ENCODE results near the gene UGT1A6. TPM values are rescaled to one million over a fixed set of nuclear protein-coding genes. Genes with fewer than 3 reads are reported as not detected.

Gene UGT1A6
- total and polyA plus RNA-seq, 2 of the 13 experiments (the other 11 are each of a cell fraction or from before 2014, with no cell fraction given) = 0.25 TPM; not detected in 1

DNA sequence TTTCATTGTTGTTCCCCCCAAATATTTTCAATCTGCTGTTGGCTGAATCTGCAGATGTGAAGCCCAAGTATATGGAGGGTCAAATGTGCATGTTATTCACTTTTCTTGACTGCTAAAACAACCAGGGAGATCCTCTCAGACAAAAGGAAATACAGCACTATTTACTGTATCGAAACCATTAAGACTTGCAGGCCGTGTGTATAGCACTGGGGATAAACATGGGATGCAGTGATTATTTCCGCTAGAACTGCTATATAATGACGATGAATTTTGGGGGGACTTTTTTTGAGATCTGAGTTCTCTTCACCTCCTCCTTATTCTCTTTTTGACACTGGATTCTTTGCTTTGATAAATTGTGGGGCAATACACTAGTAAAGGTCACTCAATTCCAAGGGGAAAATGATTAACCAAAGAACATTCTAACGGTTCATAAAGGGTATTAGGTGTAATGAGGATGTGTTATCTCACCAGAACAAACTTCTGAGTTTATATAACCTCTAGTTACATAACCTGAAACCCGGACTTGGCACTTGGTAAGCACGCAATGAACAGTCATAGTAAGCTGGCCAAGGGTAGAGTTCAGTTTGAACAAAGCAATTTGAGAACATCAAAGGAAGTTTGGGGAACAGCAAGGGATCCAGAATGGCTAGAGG, 63.9 kb downstream of the UGT1A6 start (continued):
- TF ChIP-seq ARNTL (CRISPR knock-in tag; IDR thresholded peaks at IDR 0.05) = peak; percentile 84; the same call in 1 of the 2 replicates
- TF ChIP-seq ZNF44 (CRISPR knock-in tag; IDR thresholded peaks at IDR 0.05) = no peak
- no peak for TF ChIP-seq AGO2 (optimal IDR thresholded peaks at IDR 0.05; ENCODE audit: low read depth, low read length)
- TF ChIP-seq, protein P1, sequence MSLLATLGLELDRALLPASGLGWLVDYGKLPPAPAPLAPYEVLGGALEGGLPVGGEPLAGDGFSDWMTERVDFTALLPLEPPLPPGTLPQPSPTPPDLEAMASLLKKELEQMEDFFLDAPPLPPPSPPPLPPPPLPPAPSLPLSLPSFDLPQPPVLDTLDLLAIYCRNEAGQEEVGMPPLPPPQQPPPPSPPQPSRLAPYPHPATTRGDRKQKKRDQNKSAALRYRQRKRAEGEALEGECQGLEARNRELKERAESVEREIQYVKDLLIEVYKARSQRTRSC (CRISPR knock-in tag; IDR thresholded peaks at IDR 0.05; ENCODE audit: low read depth) = no peak
- TF ChIP-seq, protein P2, sequence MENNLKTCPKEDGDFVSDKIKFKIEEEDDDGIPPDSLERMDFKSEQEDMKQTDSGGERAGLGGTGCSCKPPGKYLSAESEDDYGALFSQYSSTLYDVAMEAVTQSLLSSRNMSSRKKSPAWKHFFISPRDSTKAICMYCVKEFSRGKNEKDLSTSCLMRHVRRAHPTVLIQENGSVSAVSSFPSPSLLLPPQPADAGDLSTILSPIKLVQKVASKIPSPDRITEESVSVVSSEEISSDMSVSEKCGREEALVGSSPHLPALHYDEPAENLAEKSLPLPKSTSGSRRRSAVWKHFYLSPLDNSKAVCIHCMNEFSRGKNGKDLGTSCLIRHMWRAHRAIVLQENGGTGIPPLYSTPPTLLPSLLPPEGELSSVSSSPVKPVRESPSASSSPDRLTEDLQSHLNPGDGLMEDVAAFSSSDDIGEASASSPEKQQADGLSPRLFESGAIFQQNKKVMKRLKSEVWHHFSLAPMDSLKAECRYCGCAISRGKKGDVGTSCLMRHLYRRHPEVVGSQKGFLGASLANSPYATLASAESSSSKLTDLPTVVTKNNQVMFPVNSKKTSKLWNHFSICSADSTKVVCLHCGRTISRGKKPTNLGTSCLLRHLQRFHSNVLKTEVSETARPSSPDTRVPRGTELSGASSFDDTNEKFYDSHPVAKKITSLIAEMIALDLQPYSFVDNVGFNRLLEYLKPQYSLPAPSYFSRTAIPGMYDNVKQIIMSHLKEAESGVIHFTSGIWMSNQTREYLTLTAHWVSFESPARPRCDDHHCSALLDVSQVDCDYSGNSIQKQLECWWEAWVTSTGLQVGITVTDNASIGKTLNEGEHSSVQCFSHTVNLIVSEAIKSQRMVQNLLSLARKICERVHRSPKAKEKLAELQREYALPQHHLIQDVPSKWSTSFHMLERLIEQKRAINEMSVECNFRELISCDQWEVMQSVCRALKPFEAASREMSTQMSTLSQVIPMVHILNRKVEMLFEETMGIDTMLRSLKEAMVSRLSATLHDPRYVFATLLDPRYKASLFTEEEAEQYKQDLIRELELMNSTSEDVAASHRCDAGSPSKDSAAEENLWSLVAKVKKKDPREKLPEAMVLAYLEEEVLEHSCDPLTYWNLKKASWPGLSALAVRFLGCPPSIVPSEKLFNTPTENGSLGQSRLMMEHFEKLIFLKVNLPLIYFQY (CRISPR knock-in tag; IDR thresholded peaks at IDR 0.05; ENCODE audit: borderline replicate concordance) = peak; percentile 73; the same call in 1 of the 2 replicates
- TF ChIP-seq ZNF678 (CRISPR knock-in tag; IDR thresholded peaks at IDR 0.05) = no peak
- TF ChIP-seq MAF1 (CRISPR knock-in tag; IDR thresholded peaks at IDR 0.05; ENCODE audit: borderline replicate concordance) = no peak
- TF ChIP-seq, protein P3, sequence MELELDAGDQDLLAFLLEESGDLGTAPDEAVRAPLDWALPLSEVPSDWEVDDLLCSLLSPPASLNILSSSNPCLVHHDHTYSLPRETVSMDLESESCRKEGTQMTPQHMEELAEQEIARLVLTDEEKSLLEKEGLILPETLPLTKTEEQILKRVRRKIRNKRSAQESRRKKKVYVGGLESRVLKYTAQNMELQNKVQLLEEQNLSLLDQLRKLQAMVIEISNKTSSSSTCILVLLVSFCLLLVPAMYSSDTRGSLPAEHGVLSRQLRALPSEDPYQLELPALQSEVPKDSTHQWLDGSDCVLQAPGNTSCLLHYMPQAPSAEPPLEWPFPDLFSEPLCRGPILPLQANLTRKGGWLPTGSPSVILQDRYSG (CRISPR knock-in tag; IDR thresholded peaks at IDR 0.05) = no peak
- TF ChIP-seq ZNF747 (CRISPR knock-in tag; IDR thresholded peaks at IDR 0.05; ENCODE audit: borderline replicate concordance) = peak; percentile 85; the same call in 1 of the 2 replicates
- TF ChIP-seq CEBPB (IDR thresholded peaks at IDR 0.05; ENCODE audit: borderline replicate concordance, low read depth, low read length) = peak; percentile 82; the same call in 1 of the 2 replicates
- TF ChIP-seq ZFY (CRISPR knock-in tag; IDR thresholded peaks at IDR 0.05) = no peak
- no peak for TF ChIP-seq RARG (CRISPR knock-in tag; IDR thresholded peaks at IDR 0.05; ENCODE audit: low read depth)
- peak; percentile 94 for TF ChIP-seq SKI (IDR thresholded peaks at IDR 0.05; ENCODE audit: partially characterized antibody)
- TF ChIP-seq ZNF674 (CRISPR knock-in tag; IDR thresholded peaks at IDR 0.05; ENCODE audit: low read depth) = no peak
- 0 out of 2 replicates have a peak, but pooled peaks have one; percentile 44 for TF ChIP-seq ATF7-NPFF (CRISPR knock-in tag; IDR thresholded peaks at IDR 0.05; ENCODE audit: low read depth)
- TF ChIP-seq, protein P4, sequence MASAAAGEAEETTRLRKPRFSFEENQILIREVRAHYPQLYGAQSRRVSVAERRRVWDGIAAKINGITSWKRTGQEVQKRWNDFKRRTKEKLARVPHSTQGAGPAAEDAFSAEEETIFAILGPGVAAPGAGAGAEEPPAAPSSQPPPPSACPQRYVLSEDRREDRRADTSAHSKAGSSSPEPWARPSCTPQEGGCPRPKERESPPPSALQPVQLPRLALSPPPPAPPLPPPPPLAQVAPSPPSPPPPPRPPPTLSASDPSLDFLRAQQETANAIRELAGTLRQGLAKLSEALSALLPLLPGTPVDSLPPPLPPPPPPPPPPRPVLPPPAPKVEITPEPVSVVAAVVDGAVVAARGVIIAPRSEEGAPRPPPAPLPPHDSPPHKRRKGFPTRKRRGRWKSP (CRISPR knock-in tag; IDR thresholded peaks at IDR 0.05) = peak; percentile 60; the same call in 1 of the 2 replicates
- TF ChIP-seq, protein P5, sequence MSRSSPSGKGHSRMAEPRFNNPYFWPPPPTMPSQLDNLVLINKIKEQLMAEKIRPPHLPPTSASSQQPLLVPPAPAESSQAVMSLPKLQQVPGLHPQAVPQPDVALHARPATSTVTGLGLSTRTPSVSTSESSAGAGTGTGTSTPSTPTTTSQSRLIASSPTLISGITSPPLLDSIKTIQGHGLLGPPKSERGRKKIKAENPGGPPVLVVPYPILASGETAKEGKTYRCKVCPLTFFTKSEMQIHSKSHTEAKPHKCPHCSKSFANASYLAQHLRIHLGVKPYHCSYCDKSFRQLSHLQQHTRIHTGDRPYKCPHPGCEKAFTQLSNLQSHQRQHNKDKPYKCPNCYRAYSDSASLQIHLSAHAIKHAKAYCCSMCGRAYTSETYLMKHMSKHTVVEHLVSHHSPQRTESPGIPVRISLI (CRISPR knock-in tag; IDR thresholded peaks at IDR 0.05; ENCODE audit: borderline replicate concordance) = no peak
- TF ChIP-seq SRSF4 (IDR thresholded peaks at IDR 0.05; ENCODE audit: low read depth, low read length, poor library complexity, severe bottlenecking) = no peak
- no peak for TF ChIP-seq RFXAP (CRISPR knock-in tag; IDR thresholded peaks at IDR 0.05; ENCODE audit: borderline replicate concordance)
- TF ChIP-seq ZNF549 (CRISPR knock-in tag; IDR thresholded peaks at IDR 0.05) = no peak
- no peak for TF ChIP-seq ZNF790 (CRISPR knock-in tag; IDR thresholded peaks at IDR 0.05; ENCODE audit: borderline replicate concordance)

All from HepG2 (cell line).